Measurements from ENCODE around the gene CENPS. TPM values are rescaled to one million over a fixed set of nuclear protein-coding genes. Genes with fewer than 3 reads are reported as not detected.

The CENPS gene
- total RNA-seq, 2 donors from 2014 or later: 21.8 to 34.8 TPM

DNA sequence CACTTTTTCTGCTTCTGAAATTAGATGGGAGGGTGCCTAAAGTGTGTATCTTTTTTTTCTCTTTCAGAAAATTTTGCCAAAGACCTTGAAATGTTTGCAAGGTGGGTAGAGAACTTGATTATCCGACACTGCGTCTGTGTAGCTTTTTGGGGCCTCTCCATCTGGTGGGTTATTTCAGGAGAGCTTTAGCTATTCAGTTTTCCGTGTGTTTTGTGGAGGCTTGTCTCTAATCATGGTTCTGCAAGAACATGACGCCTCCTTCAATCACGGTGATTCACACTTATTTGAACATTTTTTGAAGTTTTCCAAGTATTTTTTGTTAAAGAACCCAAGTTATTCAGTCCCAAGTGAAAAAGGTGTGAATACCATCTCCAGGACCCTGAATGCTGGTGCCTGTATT, 4.4 kb downstream of the CENPS start:
- H3K27me3 ChIP-seq (replicated peaks; ENCODE audit: insufficient read depth): no peaks in the 10 kb centered on the region
- whole genome bisulfite sequencing: 88% methylated on average over 5 of the region's 5 CpGs
- intact Hi-C loops (cut with DNase I): loop anchor here (5.0 kb wide), 2 partner anchors 38 to 433 kb away; partner anchors contain the start of genes DFFA and PEX14
- peaks cover 6% of the 10 kb centered on the region for H3K4me1 ChIP-seq (replicated peaks)
- TF ChIP-seq POLR2AphosphoS5 (IDR thresholded peaks at IDR 0.05) (no peak), POLR2A (IDR thresholded peaks at IDR 0.05) (no peak)
- TF ChIP-seq, protein P1, sequence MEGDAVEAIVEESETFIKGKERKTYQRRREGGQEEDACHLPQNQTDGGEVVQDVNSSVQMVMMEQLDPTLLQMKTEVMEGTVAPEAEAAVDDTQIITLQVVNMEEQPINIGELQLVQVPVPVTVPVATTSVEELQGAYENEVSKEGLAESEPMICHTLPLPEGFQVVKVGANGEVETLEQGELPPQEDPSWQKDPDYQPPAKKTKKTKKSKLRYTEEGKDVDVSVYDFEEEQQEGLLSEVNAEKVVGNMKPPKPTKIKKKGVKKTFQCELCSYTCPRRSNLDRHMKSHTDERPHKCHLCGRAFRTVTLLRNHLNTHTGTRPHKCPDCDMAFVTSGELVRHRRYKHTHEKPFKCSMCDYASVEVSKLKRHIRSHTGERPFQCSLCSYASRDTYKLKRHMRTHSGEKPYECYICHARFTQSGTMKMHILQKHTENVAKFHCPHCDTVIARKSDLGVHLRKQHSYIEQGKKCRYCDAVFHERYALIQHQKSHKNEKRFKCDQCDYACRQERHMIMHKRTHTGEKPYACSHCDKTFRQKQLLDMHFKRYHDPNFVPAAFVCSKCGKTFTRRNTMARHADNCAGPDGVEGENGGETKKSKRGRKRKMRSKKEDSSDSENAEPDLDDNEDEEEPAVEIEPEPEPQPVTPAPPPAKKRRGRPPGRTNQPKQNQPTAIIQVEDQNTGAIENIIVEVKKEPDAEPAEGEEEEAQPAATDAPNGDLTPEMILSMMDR (IDR thresholded peaks at IDR 0.05): no peak
- DNase-seq (ENCODE audit: low spot score): no peak
- H3K9me3 ChIP-seq: no peaks in the 10 kb centered on the region
- no peak overlapping the region for H3K27ac ChIP-seq
- H3K36me3 ChIP-seq: no peaks in the 10 kb centered on the region
- no peak overlapping the region for H3K4me3 ChIP-seq

DNA sequence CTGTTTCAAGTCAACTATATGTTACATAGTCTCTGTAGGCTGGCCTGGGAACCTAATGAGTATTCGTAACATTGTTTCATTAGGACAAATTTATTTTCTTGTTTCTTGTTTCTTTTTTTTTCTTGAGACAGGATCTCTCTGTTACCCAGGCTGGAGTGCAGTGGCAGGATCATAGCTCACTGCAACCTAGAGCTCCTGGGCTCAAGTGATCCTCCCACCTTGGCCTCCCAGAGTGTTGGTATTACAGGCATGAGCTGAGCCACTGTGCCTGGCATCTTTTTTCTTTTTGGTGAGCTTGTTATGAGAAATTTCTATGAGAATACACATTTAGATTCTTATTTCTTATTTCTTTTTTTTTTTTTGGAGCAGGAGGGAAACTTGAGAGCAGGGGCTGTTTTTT, 6.8 kb downstream of the CENPS start:
- no peak for DNase-seq (ENCODE audit: low spot score)
- intact Hi-C loops (cut with DNase I): no loop called here
- H3K4me1 ChIP-seq (replicated peaks): peaks cover 2% of the 10 kb centered on the region

DNA sequence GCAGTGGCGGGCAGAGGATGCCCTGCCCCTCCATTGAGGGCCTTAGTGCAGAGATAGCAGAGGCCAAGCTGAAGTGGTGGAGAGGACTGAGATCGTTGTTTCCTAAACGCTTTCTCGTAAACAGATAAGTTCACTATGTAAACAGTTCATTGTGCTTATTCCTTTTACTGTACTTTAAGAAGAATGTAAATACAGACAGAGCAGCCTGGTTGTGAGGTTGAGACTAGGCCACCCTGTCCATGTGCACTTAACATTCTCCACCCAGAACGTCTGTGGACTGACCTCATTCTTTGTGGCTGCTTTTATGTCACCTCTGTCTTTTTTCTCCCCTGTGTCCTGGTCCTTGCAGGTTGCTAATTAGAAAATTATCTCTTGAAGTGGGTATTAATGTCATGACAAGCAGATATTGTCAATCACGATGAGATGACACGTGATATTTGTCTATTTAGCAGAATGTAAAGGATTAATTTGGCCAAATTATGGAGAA, 8.5 kb downstream of the CENPS start:
- WGBS: 50% methylated on average over 7 of the region's 7 CpGs
- DNase-seq (ENCODE audit: low spot score): no peak
- H3K36me3 ChIP-seq: no peaks in the 10 kb centered on the region

More for the DNA sequence above, 6.8 kb downstream of the CENPS start:
- H3K9me3 ChIP-seq: no peaks in the 10 kb centered on the region
- no peak overlapping the region for H3K4me3 ChIP-seq
- 97% methylated on average over 1 of the region's 1 CpG for WGBS
- H3K36me3 ChIP-seq: no peaks in the 10 kb centered on the region
- no peaks in the 10 kb centered on the region for H3K27me3 ChIP-seq (replicated peaks; ENCODE audit: insufficient read depth)
- no peak overlapping the region for H3K27ac ChIP-seq
- no peak for TF ChIP-seq POLR2AphosphoS5 (IDR thresholded peaks at IDR 0.05)

DNA sequence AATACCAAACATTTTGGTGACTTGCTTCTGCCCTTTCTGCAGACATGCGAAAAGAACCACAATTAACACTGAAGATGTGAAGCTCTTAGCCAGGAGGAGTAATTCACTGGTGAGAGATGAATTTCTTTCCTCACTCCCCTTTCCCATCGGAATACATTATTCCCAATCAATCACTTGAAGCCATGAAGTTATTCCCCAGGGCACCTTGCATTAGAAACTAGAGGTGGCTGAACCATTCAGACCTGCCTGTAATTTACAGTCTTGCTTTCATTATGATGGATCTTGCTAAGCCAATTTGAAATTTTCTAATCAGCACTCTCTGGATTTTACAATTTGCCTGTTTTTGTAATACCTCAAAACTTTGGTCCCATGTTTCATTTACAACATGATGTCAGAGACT, 10.1 kb downstream of the CENPS start:
- no peak for TF ChIP-seq POLR2AphosphoS5 (IDR thresholded peaks at IDR 0.05)
- TF ChIP-seq, protein P1 (IDR thresholded peaks at IDR 0.05): no peak
- no peak for TF ChIP-seq POLR2A (IDR thresholded peaks at IDR 0.05)
- H3K36me3 ChIP-seq: no peaks in the 10 kb centered on the region
- intact Hi-C loops (cut with DNase I): no loop called here
- H3K27ac ChIP-seq: no peak overlapping the region
- no peak for DNase-seq (ENCODE audit: low spot score)
- H3K27me3 ChIP-seq (replicated peaks; ENCODE audit: insufficient read depth): no peaks in the 10 kb centered on the region
- WGBS: 98% methylated on average over 2 of the region's 2 CpGs
- H3K9me3 ChIP-seq: no peaks in the 10 kb centered on the region
- no peak overlapping the region for H3K4me3 ChIP-seq
- H3K4me1 ChIP-seq (replicated peaks): peaks cover 2% of the 10 kb centered on the region

More for the DNA sequence above, 8.5 kb downstream of the CENPS start:
- Histone ChIP-seq H3K27ac (no peak overlapping the region), H3K4me3 (no peak overlapping the region), H3K27me3 (replicated peaks; ENCODE audit: insufficient read depth) (no peaks in the 10 kb centered on the region), H3K4me1 (replicated peaks) (peaks cover 2% of the 10 kb centered on the region), H3K9me3 (no peaks in the 10 kb centered on the region)
- intact Hi-C loops (cut with DNase I): no loop called here
- TF ChIP-seq POLR2A (IDR thresholded peaks at IDR 0.05) (no peak), POLR2AphosphoS5 (IDR thresholded peaks at IDR 0.05) (no peak)
- TF ChIP-seq, protein P1 (IDR thresholded peaks at IDR 0.05): no peak

DNA sequence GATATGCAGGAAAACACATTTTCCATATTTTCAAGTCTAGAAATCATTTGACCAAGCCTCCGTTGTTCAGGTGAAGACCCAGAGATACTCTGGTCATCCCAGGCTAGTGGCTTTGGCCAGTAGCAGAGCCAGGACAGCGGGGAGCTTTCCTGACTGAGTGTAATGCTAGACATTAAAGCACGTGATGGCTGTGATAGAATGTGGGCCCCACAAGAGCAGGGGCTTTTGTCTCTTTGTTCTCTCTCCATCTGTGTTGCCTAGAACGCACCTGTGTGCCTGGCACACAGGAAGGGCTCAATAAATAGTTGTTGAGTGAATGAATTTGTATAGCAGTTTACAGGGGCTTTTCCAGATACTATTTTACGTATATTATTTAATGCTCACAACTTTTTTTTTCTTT, 10.6 kb downstream of the CENPS start:
- peaks cover 2% of the 10 kb centered on the region for H3K4me1 ChIP-seq (replicated peaks)
- intact Hi-C loops (cut with DNase I): no loop called here

More for the DNA sequence above, 10.6 kb downstream of the CENPS start:
- no peak for DNase-seq (ENCODE audit: low spot score)
- Histone ChIP-seq H3K4me3 (no peak overlapping the region), H3K27ac (no peak overlapping the region), H3K9me3 (no peaks in the 10 kb centered on the region), H3K36me3 (no peaks in the 10 kb centered on the region), H3K27me3 (replicated peaks; ENCODE audit: insufficient read depth) (no peaks in the 10 kb centered on the region)
- TF ChIP-seq POLR2A (IDR thresholded peaks at IDR 0.05) (no peak), POLR2AphosphoS5 (IDR thresholded peaks at IDR 0.05) (no peak)
- TF ChIP-seq, protein P1 (IDR thresholded peaks at IDR 0.05): no peak
- WGBS: 92% methylated on average over 5 of the region's 5 CpGs
